Measurements from ENCODE around the gene TRERF1.

Gene TRERF1

DNA sequence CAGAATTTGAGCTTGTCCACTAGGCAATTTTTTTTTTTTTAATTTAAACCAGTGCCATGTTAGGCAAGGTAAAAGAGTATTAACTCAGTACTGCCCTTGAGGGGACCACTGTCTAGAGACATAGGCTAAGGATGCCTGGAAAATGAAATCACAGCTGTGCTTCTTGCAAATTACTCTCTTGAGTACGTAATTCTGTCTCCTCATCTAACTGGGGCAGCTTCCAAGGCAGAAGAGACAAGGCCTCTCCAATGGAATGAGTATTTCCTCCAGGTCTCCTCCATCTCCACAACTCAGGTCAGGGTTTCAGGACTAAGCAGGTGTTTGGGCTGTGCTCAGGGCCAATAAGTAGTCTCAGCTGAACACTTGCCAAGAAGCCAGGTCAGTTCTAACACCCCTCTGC, 200.2 kb downstream of the TRERF1 start:
- no peak for DNase-seq (ENCODE audit: low read depth in 2 of 2)

DNA sequence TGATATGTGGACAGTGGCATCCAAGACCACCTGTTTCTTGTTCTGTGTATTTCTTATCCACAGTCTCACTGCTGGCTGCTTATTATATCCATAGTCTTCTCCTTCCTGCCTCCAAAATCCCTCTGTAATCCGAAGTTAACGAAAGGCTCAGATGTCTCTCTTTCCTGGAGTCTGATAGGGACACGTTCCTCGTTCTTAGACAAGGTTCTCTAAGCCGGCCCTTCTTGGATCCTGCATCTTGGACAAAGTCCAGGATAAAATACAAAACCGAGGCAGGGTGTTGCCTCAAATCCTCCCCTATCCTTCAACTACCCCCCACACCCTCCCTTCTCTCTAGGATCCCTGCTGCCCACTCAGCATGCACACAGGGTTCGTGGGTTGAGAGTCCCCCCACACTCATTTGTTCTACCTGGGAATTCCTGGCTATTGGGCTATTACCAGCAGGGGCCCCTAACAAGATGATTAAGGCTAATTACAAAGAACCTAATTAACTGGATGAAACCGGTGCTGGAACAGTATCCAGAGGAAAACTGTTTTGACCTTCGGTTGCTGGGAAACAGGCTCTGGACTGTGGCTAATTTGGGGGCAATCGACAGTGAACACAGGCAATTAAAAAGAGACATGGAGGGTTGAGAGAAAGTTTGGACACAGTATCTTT, 201.3 kb downstream of the TRERF1 start:
- no peak for DNase-seq (ENCODE audit: low read depth in 2 of 2)

DNA sequence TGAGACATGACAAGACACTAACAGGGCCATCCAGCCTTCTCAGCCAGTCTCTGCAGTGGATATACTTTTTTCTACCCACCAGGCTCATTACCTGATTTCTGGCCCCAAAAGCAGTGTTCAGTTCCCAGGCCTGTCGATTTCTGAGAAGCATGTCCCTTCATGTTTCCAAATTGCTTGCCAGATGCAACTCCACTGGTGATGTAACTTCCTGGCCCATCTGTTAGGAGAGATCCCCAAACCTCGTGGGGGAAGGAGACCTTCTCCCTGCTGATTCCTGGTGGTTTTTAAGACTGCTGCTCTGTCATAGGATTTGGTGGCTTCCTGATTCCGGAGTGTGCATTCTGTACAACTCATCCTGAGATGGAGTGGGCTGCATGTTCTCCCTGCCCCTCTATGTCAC, 202.4 kb downstream of the TRERF1 start:
- no peak for DNase-seq (ENCODE audit: low read depth in 2 of 2)

DNA sequence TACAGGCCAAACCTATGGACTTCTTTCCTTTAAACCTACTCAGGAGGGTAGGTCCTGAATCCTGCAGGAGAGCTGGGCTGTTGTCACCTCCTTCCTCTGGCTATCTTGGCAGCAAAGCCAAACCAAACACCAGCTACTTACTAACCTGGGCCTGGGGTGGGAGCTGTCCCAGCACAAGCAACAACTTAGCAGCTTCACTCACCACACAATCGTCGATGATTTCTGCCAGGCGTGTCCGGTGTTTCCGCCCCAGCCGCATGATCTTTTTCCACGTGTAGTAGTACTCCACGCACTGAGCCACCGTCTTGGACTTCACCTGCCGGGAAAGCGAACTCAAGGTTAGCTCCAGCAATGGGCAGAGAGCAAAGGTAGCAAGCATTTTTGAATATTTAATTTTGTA, 208.7 kb downstream of the TRERF1 start:
- DNase-seq (ENCODE audit: low read depth in 2 of 2), result no peak

DNA sequence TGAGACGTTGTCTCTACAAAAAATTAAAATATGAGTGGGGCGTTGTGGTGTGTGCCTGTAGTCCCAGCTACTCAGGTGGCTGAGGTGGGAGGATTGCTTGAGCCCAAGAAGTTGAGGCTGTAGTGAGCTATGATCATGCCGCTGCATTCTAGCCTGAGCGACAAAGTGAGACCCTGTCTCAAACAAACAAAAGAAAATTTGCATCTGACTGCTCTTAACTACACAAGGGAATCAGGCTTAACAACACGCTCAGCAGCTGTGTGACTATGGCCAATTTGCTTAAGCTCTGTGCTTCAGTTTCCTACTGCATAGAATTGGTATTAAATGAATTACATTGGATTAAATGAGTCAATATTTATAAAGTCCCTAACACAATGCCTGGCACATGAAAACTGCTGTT, 209.8 kb downstream of the TRERF1 start:
- no peak for DNase-seq (ENCODE audit: low read depth in 2 of 2)

DNA sequence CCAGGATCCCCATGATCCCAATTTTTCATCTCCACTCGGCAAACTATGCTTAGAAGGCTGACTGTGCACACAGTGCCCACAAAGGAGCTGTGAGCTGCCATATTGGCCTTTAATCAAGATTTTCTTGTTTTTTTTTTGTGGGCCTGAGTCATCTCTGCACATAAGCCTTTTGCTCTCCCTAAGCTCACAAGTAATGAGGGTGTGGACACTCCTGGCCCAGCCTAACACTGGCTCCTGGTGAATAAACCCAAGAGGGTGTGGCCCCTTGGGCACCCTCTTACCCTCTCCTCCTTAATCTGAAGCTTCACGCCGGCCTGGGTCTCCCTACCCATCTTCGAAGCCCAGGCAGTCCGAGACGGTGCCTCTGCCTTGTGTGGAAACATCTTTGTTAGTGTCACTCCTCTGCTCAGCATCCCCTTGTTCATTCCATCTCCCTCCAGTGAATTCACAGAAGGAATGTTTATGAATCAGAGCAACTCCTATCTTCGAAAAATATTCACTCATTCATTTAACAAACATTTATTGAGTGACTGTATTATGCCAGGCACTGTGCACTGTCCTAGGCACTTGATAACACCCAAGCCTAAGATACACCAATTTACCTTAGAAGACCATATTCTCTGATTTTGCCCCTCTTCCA, 211.9 kb downstream of the TRERF1 start:
- no peak for DNase-seq (ENCODE audit: low read depth in 2 of 2)

DNA sequence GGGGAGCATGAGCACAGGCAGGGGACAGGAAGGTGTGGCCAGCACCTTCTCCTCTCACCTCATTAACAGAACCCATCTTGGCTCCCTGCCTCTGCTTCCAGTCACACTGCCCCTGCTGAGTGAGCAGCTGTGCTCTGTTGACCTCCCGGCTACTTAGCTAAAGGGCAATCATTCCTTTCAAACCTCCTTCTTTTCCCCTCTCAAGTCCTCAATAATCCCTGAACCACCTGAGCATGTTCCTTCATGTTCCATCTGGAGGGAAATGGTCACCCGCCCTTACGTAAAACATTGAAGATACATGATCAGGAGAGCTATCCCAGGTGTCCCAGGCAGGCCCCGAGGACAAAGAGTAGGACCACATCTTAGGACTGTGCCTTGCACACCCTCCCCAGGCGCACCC, 212.4 kb downstream of the TRERF1 start:
- no peak for DNase-seq (ENCODE audit: low read depth in 2 of 2)

DNA sequence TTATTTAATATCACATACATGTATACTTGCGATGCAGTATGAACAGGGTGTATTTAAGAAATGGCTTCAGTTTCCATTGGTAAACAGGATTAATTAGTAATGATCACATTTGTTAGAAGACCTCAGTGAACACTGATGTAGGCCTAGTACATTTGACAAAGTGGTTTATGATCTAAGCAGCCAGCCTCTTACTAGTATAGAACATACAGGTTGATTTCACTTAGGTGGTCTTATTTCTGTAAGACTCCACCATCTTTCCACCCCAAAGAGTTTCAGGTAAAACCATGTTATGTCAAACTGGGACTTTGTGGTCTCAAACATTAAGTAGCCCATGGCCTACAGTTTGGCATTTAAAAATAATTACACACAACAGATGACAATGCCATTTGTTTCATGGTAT, 213.9 kb downstream of the TRERF1 start:
- DNase-seq (ENCODE audit: low read depth in 2 of 2), result no peak

DNA sequence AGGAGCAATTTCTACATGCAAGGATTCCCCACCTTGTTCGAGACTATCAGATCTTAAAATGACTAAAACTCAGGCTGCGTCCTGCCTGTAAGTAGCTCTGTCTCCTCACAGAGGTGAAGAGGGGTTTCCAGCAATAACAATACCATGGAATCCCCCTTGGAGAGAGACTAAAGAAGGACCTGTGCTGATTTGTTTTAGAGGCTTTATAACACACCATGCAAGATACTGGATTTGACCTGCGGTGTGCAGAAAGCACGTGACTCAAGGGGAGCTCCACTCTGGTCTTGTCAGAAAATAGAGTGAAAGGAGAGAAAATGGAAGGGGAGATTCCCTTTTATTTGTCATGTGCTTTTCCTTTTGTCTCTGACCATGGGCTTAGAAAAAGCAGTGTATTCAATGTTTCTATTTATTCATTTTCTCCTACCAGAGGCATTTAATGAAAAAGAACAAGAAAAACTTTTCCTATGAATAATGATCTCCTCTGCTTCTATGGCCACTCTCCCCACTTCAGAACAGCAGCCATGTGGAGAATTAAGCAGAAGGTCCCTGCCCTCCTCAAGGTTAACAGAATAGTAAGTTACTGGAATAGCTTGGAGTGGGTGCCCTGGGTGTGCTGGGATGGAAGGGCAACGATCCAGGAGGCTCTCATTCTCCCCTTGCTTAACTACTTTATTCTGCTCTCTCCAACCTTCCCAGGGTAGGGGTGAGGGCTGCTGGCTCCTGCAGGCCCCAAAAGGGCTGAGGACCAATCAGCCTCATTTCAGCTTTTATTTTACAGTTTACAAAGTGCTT, 214.8 kb downstream of the TRERF1 start:
- DNase-seq (ENCODE audit: low read depth in 2 of 2), result no peak

DNA sequence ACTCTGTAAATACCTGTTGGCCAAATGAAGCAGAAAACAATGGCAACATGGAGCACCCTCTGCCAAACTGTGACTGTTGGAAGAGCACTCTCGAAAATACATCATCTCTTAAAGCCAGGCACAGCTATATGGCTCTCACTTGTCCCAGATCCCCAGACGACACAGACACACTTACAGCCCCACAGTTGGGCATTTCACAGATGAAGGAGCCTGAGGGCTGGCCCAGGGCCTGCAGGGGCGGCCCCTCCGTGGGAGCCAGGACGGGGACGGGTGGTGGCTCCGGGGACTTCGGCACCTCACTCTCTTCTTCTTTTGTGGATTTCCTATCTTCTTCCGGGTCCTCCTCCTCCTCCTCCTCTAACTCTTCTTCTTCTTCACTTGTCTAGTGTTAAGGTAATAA, 215.7 kb downstream of the TRERF1 start:
- no peak for DNase-seq (ENCODE audit: low read depth in 2 of 2)

DNA sequence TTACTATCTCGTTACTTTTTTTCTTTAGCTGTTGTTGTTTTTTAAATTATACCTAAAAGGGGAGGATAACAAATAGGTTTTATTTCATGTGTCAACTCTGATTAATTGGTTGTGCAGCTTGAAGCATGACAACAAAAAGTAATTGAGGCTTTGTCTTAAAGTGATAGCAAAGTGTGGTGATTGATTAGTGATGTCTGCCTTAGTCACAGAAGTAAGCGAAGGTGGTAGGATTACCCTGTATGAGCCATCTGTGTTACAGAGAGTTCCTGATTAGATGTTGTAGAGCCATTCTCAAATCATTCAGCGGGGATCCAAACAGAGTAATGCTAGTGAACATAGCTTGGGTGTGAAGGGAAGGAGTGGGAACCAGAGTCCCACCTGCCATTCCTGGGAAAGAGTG, 219.7 kb downstream of the TRERF1 start:
- DNase-seq (ENCODE audit: low read depth in 2 of 2), result no peak

DNA sequence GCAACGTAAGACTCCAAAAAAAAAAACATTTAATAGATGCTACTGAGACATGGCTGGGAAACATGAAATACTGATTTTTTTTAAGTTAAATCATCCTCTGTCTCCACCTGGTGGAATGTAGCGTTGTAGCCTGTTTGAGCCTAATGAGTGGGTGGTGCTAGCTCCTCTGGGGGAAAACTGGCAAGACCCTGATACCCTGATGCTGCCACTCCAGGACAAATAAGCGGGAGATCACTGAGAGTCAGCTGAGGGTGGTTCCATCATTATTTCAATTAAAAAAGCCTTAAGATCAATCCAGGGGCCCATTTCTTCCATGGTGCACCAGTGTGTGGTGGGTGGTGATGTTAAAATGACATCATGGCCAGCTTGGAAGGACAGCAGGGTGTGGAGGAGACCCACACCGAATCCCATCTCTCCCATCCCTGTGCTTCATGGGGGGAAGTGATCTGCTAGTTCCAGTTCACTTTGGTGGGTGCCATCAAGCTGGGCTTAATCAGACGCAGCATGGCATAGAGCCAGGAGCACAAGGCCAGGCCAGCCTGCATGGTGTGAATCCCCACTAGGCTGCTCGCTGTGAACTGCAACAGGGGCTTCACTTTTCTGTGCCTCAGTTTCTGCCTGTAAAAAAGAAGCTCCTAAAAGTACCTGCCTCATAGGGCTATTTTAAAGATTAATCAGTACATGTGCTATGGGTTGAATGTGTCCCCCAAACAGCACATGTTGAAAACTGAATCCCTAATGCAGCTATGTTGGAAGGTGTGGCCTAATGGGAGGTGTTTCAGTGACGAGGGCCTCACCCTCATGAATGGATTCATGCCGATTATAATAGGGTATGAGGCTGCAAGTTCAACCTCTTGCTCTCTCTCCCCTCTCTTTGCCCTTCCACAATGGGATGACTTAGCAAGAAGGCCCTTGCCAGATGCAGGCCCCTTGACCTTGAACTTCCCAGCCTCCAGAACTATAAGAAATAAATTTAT, 221.1 kb downstream of the TRERF1 start:
- no peak for DNase-seq (ENCODE audit: low read depth in 2 of 2)

DNA sequence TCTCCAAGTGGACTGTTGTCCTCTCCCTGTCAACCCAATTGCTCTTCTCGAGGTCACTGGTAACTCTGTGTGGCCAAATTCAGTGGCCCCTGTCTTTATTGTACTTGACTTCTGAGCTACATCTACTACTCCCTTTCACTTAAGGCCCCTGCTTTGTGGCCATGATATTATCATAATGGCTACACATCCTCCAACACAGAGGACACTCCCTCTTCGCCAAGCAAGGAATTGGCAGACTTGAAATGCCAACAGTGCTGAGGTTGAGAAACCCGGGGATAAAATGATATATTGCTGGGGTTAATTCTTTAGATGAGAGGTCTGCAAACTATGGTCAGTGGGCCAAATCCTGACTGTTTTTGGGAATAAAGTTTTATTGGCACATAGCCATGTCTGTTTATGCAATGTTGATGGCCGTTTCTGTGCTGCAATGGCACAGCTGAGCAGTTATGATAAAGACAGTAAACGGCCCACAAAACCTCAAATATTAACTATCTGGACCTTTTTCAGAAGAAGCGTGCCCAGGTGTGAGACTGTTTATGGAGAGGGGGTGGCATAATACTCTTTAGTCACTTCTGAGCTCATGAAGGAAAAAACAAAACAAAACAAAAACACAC, 222.1 kb downstream of the TRERF1 start:
- DNase-seq (ENCODE audit: low read depth in 2 of 2), result no peak

DNA sequence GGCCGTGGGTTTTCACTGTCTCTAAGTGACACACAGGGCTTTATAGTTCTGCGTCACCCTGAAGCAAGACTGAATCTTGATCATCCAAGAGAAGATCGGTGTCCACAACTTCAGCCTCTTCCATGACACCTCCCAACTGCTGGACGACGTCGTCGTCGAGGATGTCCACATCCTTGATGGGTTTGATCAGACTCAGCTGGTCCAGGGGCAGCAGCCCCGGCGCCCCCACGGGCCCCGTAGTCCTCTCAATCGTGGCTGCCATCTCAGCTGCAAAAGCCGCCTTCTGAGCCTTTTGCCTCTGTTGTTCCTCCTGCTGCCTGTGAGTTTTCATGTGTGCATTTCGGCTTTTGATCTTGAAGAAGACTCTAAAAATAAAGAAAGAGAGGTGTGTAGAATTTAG, 223.4 kb downstream of the TRERF1 start:
- DNase-seq (ENCODE audit: low read depth in 2 of 2), result no peak

DNA sequence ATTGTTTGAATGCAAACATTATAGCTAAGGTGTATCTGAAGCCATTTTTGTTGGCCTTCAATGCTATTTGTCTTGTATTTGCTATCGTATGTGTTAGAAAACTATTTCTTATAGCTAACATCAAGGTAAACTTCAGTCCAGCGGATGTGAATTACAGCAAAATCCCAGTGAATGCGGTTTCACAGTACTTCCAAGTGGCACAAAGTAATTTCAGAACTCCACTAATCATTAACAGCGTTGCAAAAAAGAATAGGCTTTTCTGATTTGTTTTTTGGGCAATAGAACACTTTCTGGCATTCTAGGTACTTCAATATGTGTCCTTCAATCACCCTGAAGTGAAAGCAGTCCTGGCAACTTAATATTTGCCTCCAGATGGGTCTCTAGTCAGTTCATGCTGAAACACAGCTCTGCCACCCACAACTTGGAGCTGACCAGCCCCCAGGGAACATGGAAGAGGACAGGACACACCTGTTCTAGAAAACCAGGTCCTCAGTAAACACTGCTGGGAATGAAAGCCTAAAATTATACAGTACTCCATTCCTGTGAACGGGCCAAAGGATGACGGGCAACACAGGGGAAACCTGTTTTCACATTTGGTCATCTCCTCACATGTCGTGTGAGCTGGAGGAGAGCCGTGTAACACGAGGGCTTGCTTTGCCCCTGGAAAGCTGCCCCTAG, 224.4 kb downstream of the TRERF1 start:
- no peak for DNase-seq (ENCODE audit: low read depth in 2 of 2)

DNA sequence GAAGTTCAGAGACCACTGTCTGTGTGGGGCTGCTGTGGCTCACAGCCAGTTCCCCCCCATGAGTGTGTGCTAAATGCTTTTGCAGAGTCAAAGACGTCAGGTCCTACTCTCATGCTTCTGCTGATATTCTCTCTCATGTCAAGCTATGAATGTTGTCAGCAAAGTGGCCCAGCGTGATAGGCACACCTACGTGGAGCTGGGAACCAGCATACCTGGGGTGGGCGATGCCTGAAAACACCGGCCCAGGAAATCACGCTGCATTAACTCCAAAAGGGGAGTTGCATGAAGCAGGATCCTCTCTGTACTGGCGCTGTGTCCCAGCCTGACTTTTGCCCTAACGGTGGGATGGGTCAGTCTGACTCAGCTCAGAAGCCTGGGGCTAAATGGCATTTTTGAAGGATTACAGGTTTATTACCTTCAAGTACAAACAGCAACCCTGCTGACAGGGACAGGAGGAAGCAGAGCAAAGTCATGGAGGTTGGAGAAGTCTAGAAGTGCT, 225.0 kb downstream of the TRERF1 start:
- no peak for DNase-seq (ENCODE audit: low read depth in 2 of 2)

DNA sequence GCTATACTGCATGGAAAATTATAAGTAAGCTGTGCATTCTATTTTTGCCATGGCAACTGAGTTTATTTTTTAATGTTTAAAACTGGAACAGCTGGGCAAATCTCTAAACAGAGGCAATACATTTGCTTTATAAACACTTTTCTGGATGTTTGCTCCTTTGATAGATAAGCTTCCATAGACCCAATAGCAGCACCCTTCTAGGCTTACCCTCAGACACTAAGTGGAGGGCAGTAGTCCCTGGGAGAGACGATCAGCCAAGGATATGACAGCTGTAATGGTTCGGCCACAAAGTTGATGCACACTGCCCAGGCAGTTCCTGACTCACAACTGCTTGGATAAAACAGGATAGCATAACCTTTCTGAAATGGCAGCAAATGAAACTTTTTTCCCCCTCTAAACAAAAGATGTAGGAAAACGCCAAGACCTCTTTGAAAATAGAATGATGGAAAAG, 225.5 kb downstream of the TRERF1 start:
- DNase-seq (ENCODE audit: low read depth in 2 of 2), result no peak

DNA sequence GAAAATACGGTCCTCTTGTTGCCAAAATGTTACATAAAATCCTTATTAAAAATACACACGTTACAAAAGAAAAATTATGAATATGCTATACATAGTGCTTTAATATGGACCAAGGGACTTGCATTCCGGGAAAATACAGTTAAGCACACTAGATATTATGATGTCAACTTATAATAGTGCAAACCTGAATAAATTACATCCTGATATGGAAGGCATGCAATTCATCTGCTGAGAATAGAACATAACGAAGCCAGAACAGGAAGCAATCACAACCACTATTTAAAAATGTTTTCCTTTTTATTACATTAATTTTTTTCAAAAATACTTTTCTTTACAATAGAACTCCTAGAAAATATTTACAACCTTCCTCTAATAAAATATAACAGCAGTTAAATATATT, 226.3 kb downstream of the TRERF1 start:
- DNase-seq (ENCODE audit: low read depth in 2 of 2), result no peak

DNA sequence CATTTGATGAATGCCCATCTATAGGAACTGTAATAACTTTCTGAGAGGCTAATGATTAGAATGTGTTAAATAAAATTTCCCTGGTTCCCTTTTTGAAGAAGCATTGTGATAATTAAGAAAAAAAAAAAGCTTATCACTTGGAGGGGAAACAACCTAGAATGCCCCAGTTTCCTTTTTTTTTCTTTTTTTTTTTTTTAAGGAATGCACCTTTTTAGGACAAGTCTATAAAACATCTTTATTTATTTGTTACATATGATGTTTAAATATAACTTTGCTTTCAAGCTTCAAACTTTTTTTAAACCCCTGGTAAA, 226.7 kb downstream of the TRERF1 start:
- no peak for DNase-seq (ENCODE audit: low read depth in 2 of 2)

DNA sequence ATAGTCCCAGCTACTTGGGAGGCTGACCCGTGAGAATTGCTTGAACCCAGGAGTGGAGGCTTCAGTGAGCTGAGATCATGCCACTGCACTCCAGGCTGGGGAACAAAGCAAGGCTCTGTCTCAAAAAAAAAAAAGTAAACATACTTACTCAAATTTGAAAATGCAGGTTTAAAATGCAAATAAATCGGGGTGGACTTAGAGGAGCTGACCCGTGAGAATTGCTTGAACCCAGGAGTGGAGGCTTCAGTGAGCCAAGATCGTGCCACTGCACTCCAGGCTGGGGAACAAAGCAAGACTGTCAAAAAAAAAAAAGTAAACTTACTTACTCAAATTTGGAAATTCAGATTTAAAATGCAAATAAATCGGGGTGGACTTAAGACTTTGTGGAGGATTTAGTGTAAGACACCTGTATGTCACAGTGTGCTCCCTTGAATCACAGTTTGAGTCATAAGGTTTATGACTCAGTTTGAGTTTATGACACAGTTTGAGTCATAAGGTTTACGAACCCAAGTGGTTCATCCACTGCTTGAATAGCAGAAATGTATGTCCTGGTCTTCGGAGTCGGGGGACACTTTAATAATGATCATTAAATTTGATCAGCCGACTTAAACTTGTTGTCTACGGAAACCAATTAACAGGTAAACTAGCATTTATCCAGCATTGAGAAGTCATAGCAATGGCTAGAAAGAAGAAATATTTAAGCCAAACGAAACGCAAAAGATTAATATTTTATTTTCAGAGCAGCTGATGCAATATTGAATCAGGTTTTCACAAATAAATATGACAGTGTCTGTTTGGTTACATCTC, 227.3 kb downstream of the TRERF1 start:
- no peak for DNase-seq (ENCODE audit: low read depth in 2 of 2)

All from stimulated activated CD4-positive, alpha-beta T cell treated with anti-CD3 and anti-CD28 coated beads, Interleukin-1b, Interleukin-23, amount 100 ng/mL, for 4 hours (primary cell).